Hepatocyte (in vitro differentiated cells): Measurements from ENCODE around the gene CSMD2.

ENCODE experiments used
- EZH2 ChIP-seq: fragments of 200-600 bp; sonication (generic); IDR thresholded peaks from 2 replicates; pipeline ENCODE4 v1.6.1; 2016; ENCODE audit warnings: antibody characterized with exemption, mild to moderate bottlenecking, borderline replicate concordance
- EZH2phosphoT487 ChIP-seq: fragments of 200-600 bp; sonication (generic); IDR thresholded peaks from one replicate; pipeline ENCODE4 v1.6.1; 2018; ENCODE audit warnings: antibody characterized with exemption, mild to moderate bottlenecking, low read depth, moderate library complexity; ENCODE audit not compliant: unreplicated experiment, severe bottlenecking
- TF ChIP-seq, protein P1 (sequence below): fragments of 200-600 bp; sonication (generic); IDR thresholded peaks from 2 replicates; pipeline ENCODE4 v1.5.1; 2016; ENCODE audit warnings: antibody characterized with exemption, mild to moderate bottlenecking; ENCODE audit not compliant: poor library complexity

GRCh38 chr1:33655496-33655895 is 509.5 kb downstream of the CSMD2 start:
- TF ChIP-seq EZH2phosphoT487 (no peak), EZH2 (no peak)
- TF ChIP-seq, protein P1, sequence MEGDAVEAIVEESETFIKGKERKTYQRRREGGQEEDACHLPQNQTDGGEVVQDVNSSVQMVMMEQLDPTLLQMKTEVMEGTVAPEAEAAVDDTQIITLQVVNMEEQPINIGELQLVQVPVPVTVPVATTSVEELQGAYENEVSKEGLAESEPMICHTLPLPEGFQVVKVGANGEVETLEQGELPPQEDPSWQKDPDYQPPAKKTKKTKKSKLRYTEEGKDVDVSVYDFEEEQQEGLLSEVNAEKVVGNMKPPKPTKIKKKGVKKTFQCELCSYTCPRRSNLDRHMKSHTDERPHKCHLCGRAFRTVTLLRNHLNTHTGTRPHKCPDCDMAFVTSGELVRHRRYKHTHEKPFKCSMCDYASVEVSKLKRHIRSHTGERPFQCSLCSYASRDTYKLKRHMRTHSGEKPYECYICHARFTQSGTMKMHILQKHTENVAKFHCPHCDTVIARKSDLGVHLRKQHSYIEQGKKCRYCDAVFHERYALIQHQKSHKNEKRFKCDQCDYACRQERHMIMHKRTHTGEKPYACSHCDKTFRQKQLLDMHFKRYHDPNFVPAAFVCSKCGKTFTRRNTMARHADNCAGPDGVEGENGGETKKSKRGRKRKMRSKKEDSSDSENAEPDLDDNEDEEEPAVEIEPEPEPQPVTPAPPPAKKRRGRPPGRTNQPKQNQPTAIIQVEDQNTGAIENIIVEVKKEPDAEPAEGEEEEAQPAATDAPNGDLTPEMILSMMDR, result no peak
